Peyer's patch (tissue), 4 donors: Measurements from ENCODE around the gene CDKL5. TPM values are rescaled to one million over a fixed set of nuclear protein-coding genes. Genes with fewer than 3 reads are reported as not detected.
A peak's percentile ranks its signal among the peaks of the same experiment; 100 is the strongest.
"Not testable (repeated sequence)": the region's sequence is repeated elsewhere in the genome, so short reads cannot be mapped to it uniquely, and the experiment has no call there.

Experiments
- DNase-seq, 3 donors: peaks; one replicate each; pipeline ENCODE4 v3.0.0-alpha.2; 2017 to 2019
- H3K27ac ChIP-seq, 4 donors: fragments of 200-600 bp; sonication (generic); one replicate each; pipeline ENCODE4 v1.5.1; 2016 to 2019
- H3K27me3 ChIP-seq, 2 donors: fragments of 200-600 bp; sonication (generic); one replicate each; pipeline ENCODE4 v1.5.1; 2019
- H3K36me3 ChIP-seq, 3 donors: fragments of 200-600 bp; sonication (generic); one replicate each; pipeline ENCODE4 v1.5.1; 2016 to 2019
- H3K4me1 ChIP-seq, 4 donors: fragments of 200-600 bp; sonication (generic); one replicate each; pipeline ENCODE4 v1.5.1; 2016 to 2019
- H3K4me3 ChIP-seq, 4 donors: fragments of 200-600 bp; sonication (generic); 1 replicate in 3 of 4; 2 replicates in 1 of 4; pipeline ENCODE4 v1.5.1; 2016 to 2019; ENCODE audit warnings: mild to moderate bottlenecking in 1 of 4
- H3K9me3 ChIP-seq, 4 donors: fragments of 200-600 bp; sonication (generic); one replicate each; pipeline ENCODE4 v1.5.1; 2016 to 2019; ENCODE audit warnings: mild to moderate bottlenecking in 1 of 4
- CTCF ChIP-seq, 6 experiments: fragments of 450-650 bp in 4 of 6; fragments of 200-600 bp in 2 of 6; sonication (generic) in 1 of 6; IDR thresholded peaks; one replicate each; pipeline ENCODE4 v1.5.1; 2017 to 2019; ENCODE audit warnings: antibody characterized with exemption in 6 of 6, mild to moderate bottlenecking in 3 of 6, moderate library complexity in 1 of 6
- POLR2A ChIP-seq, 2 donors: fragments of 450-650 bp; IDR thresholded peaks; one replicate each; pipeline ENCODE4 v1.5.1; 2017; ENCODE audit warnings: antibody characterized with exemption in 2 of 2, mild to moderate bottlenecking in 2 of 2, moderate library complexity in 2 of 2
- total RNA-seq, 4 donors: library from RNA; depleted of rRNA; stranded (reverse); fragments of >200 nt; gene quantifications; one replicate each; pipeline ENCODE4 v1.1.0, GENCODE V29; 2016

CDKL5 gene
- total RNA-seq, 4 donors from 2014 or later, result 1.4 to 3.3 (median 2.5) TPM

GRCh38 chrX:18422886-18423285, 2.5 kb upstream of the CDKL5 start:
- H3K4me3 ChIP-seq, result no peak overlapping the region
- H3K27me3 ChIP-seq, result no peaks in the 10 kb centered on the region
- TF ChIP-seq CTCF (IDR thresholded peaks at IDR 0.05), result no peak
- no peak for TF ChIP-seq POLR2A (IDR thresholded peaks at IDR 0.05)
- no peaks in the 10 kb centered on the region for H3K36me3 ChIP-seq
- H3K9me3 ChIP-seq, result no peaks in the 10 kb centered on the region
- no peak for DNase-seq
- no peaks in the 10 kb centered on the region for H3K4me1 ChIP-seq
- no peak overlapping the region for H3K27ac ChIP-seq

GRCh38 chrX:18424482-18425198, 768 bp upstream of the CDKL5 start:
- Histone ChIP-seq H3K4me3 (peak overlapping the region; percentile 63 to 89 (median 66)), H3K4me1 (no peaks in the 10 kb centered on the region), H3K27ac (peak overlapping the region; percentile 32 to 76 (median 66)), H3K36me3 (no peaks in the 10 kb centered on the region), H3K27me3 (no peaks in the 10 kb centered on the region), H3K9me3 (no peaks in the 10 kb centered on the region)
- TF ChIP-seq POLR2A (IDR thresholded peaks at IDR 0.05) (no peak), CTCF (IDR thresholded peaks at IDR 0.05) (no peak)
- peak; percentile 38 to 58 (median 49) for DNase-seq

GRCh38 chrX:18426004-18426320, 554 bp downstream of the CDKL5 start:
- DNase-seq, result peak in 1 of 3 donors; percentile 33
- TF ChIP-seq CTCF (IDR thresholded peaks at IDR 0.05), result no peak
- no peak for TF ChIP-seq POLR2A (IDR thresholded peaks at IDR 0.05)
- H3K27ac ChIP-seq, result peak overlapping the region in 3 of 4 donors; percentile 76 to 80 (median 78)

GRCh38 chrX:18428006-18428405, 2.6 kb downstream of the CDKL5 start:
- Histone ChIP-seq H3K36me3 (no peaks in the 10 kb centered on the region), H3K4me1 (no peaks in the 10 kb centered on the region), H3K27ac (no peak overlapping the region), H3K4me3 (no peak overlapping the region), H3K27me3 (no peaks in the 10 kb centered on the region), H3K9me3 (no peaks in the 10 kb centered on the region)
- DNase-seq, result no peak
- TF ChIP-seq CTCF (IDR thresholded peaks at IDR 0.05) (no peak), POLR2A (IDR thresholded peaks at IDR 0.05) (no peak)

More at GRCh38 chrX:18426004-18426320, 554 bp downstream of the CDKL5 start:
- H3K36me3 ChIP-seq, result no peaks in the 10 kb centered on the region
- no peaks in the 10 kb centered on the region for H3K27me3 ChIP-seq
- H3K9me3 ChIP-seq, result no peaks in the 10 kb centered on the region
- H3K4me1 ChIP-seq, result no peaks in the 10 kb centered on the region
- peak overlapping the region; percentile 63 to 89 (median 72) for H3K4me3 ChIP-seq

GRCh38 chrX:18433288-18433687, 7.9 kb downstream of the CDKL5 start:
- H3K9me3 ChIP-seq, H3K4me1 ChIP-seq, H3K27ac ChIP-seq, DNase-seq, H3K27me3 ChIP-seq, H3K36me3 ChIP-seq, H3K4me3 ChIP-seq: not testable (repeated sequence)

GRCh38 chrX:18434896-18435295, 9.5 kb downstream of the CDKL5 start:
- Histone ChIP-seq H3K27ac (no peak overlapping the region), H3K9me3 (no peaks in the 10 kb centered on the region), H3K27me3 (no peaks in the 10 kb centered on the region), H3K4me1 (no peaks in the 10 kb centered on the region), H3K4me3 (no peak overlapping the region), H3K36me3 (no peaks in the 10 kb centered on the region)
- no peak for TF ChIP-seq POLR2A (IDR thresholded peaks at IDR 0.05)
- no peak for TF ChIP-seq CTCF (IDR thresholded peaks at IDR 0.05)
- DNase-seq, result no peak
